HepG2 (cell line): Measurements from ENCODE around the gene ZSCAN21. TPM values are rescaled to one million over a fixed set of nuclear protein-coding genes. Genes with fewer than 3 reads are reported as not detected.

Source experiments
- GFI1 ChIP-seq: sonication (generic); formaldehyde crosslinking; IDR thresholded peaks from 2 replicates; pipeline ENCODE4 v1.5.0; 2020; ENCODE audit warnings: missing genetic modification reagents, mild to moderate bottlenecking, borderline replicate concordance
- HIC2 ChIP-seq: sonication (generic); formaldehyde crosslinking; IDR thresholded peaks from 2 replicates; pipeline ENCODE4 v1.9.0; 2022; ENCODE audit warnings: low read depth, missing genetic modification reagents
- MLLT10 ChIP-seq: sonication (generic); formaldehyde crosslinking; IDR thresholded peaks from 2 replicates; pipeline ENCODE4 v1.4.0; 2020; ENCODE audit warnings: missing genetic modification reagents
- PRDM15 ChIP-seq: sonication (generic); formaldehyde crosslinking; IDR thresholded peaks from 2 replicates; pipeline ENCODE4 v1.4.0; 2020; ENCODE audit warnings: missing genetic modification reagents
- RARA ChIP-seq: IDR thresholded peaks from 2 replicates; pipeline ENCODE4 v1.6.1; 2016; ENCODE audit warnings: missing genetic modification reagents, missing compliant biosample characterization
- RBFOX2 ChIP-seq: fragments of 200-400 bp; formaldehyde crosslinking; IDR thresholded peaks from 2 replicates; pipeline ENCODE4 v1.6.1; 2017; ENCODE audit warnings: low read depth, mild to moderate bottlenecking, low read length
- REL ChIP-seq: sonication (generic); formaldehyde crosslinking; conservative IDR thresholded peaks from 2 replicates; pipeline ENCODE4 v1.8.0; 2022; ENCODE audit warnings: mild to moderate bottlenecking, missing genetic modification reagents, moderate library complexity
- REPIN1 ChIP-seq: sonication (generic); formaldehyde crosslinking; IDR thresholded peaks from 2 replicates; pipeline ENCODE4 v1.8.0; 2022; ENCODE audit warnings: missing genetic modification reagents, low read depth, mild to moderate bottlenecking, borderline replicate concordance
- TBL1XR1 ChIP-seq: fragments of 150-350 bp; IDR thresholded peaks from 2 replicates; pipeline ENCODE4 v1.6.1; 2014; ENCODE audit warnings: borderline replicate concordance, low read length; ENCODE audit not compliant: partially characterized antibody
- TEAD3 ChIP-seq: optimal IDR thresholded peaks from 2 replicates; pipeline ENCODE3; 2016; ENCODE audit warnings: borderline replicate concordance
- TSC22D2 ChIP-seq: sonication (generic); formaldehyde crosslinking; IDR thresholded peaks from 2 replicates; pipeline ENCODE4 v1.5.1; 2020; ENCODE audit warnings: missing genetic modification reagents, mild to moderate bottlenecking, borderline replicate concordance
- ZBTB2 ChIP-seq: sonication (generic); formaldehyde crosslinking; IDR thresholded peaks from 2 replicates; pipeline ENCODE4 v1.8.0; 2022; ENCODE audit warnings: low read depth, missing genetic modification reagents
- ZNF280B ChIP-seq: sonication (generic); formaldehyde crosslinking; IDR thresholded peaks from 2 replicates; pipeline ENCODE4 v1.5.0; 2020; ENCODE audit warnings: missing genetic modification reagents, mild to moderate bottlenecking, borderline replicate concordance
- ZNF329 ChIP-seq: sonication (generic); formaldehyde crosslinking; IDR thresholded peaks from 2 replicates; pipeline ENCODE4 v1.9.0; 2021; ENCODE audit warnings: low read depth, mild to moderate bottlenecking, missing genetic modification reagents
- ZNF496 ChIP-seq: sonication (generic); formaldehyde crosslinking; IDR thresholded peaks from 2 replicates; pipeline ENCODE4 v1.8.1; 2023; ENCODE audit warnings: mild to moderate bottlenecking, moderate library complexity, missing genetic modification reagents; ENCODE audit not compliant: insufficient replicate concordance
- ZNF558 ChIP-seq: sonication (generic); formaldehyde crosslinking; IDR thresholded peaks from 2 replicates; pipeline ENCODE4 v1.9.0; 2022; ENCODE audit warnings: mild to moderate bottlenecking, missing genetic modification reagents, borderline replicate concordance
- ZNF790 ChIP-seq: sonication (generic); formaldehyde crosslinking; IDR thresholded peaks from 2 replicates; pipeline ENCODE4 v1.8.0; 2022; ENCODE audit warnings: missing genetic modification reagents, mild to moderate bottlenecking, borderline replicate concordance
- ZNF800 ChIP-seq: sonication (generic); formaldehyde crosslinking; IDR thresholded peaks from 2 replicates; pipeline ENCODE4 v1.4.0; 2020; ENCODE audit warnings: missing genetic modification reagents
- ZSCAN25 ChIP-seq: sonication (generic); formaldehyde crosslinking; IDR thresholded peaks from 2 replicates; pipeline ENCODE4 v1.8.0; 2022; ENCODE audit warnings: mild to moderate bottlenecking, missing genetic modification reagents
- ZZZ3 ChIP-seq: sonication (generic); formaldehyde crosslinking; IDR thresholded peaks from 2 replicates; pipeline ENCODE4 v1.4.0; 2020; ENCODE audit warnings: missing genetic modification reagents, mild to moderate bottlenecking, borderline replicate concordance
- polyA plus RNA-seq, 8 experiments: library from polyadenylated mRNA; depleted of rRNA in 3 of 8; stranded (reverse) in 7 of 8; unstranded in 1 of 8; fragments of >200 nt; fragmentation: Illumina TruSeq in 4 of 8; extraction: Trizol in 4 of 8; gene quantifications; 2 replicates each; pipeline versions ENCODE4 v1.2.1 to v1.2.3, GENCODE V29; 2011 to 2016; ENCODE audit warnings: low read depth in 4 of 8, missing spikeins in 1 of 8, mixed read lengths in 1 of 8; ENCODE audit not compliant: insufficient read depth in 1 of 8
- total RNA-seq, 5 experiments: library from RNA; depleted of rRNA; stranded (reverse); fragments of >200 nt; fragmentation: Illumina TruSeq; extraction: Trizol; gene quantifications; 2 replicates each; pipeline ENCODE4 v1.2.3, GENCODE V29; 2016; ENCODE audit warnings: low read depth in 1 of 5

ZSCAN21 gene
- total and polyA plus RNA-seq, 2 of the 13 experiments (the other 11 are each of a cell fraction or from before 2014, with no cell fraction given) = 7.0 to 10.0 TPM

- no peak for TF ChIP-seq GFI1 (CRISPR knock-in tag)
- no peak for TF ChIP-seq REL (CRISPR knock-in tag)
- no peak for TF ChIP-seq ZNF800 (CRISPR knock-in tag)
- no peak for TF ChIP-seq ZNF496
- TF ChIP-seq ZNF790 (CRISPR knock-in tag) = no peak
- TF ChIP-seq TBL1XR1 = no peak
- TF ChIP-seq MLLT10 (CRISPR knock-in tag) = no peak
- no peak for TF ChIP-seq TSC22D2
- TF ChIP-seq ZNF280B (CRISPR knock-in tag) = no peak
- 0 out of 2 replicates have a peak, but pooled peaks have one; percentile 49 for TF ChIP-seq HIC2 (CRISPR knock-in tag)
- no peak for TF ChIP-seq PRDM15 (CRISPR knock-in tag)
- TF ChIP-seq RARA (CRISPR knock-in tag) = no peak
- TF ChIP-seq ZNF329 (CRISPR knock-in tag) = no peak
- TF ChIP-seq TEAD3 (CRISPR knock-in tag) = peak; percentile 22
- no peak for TF ChIP-seq ZBTB2 (CRISPR knock-in tag)
- TF ChIP-seq RBFOX2 = 0 out of 2 replicates have a peak, but pooled peaks have one; percentile 25
- no peak for TF ChIP-seq ZNF558 (CRISPR knock-in tag)
- TF ChIP-seq ZZZ3 (CRISPR knock-in tag) = no peak
- no peak for TF ChIP-seq REPIN1 (CRISPR knock-in tag)
- TF ChIP-seq ZSCAN25 (CRISPR knock-in tag) = no peak
Observed at GRCh38 chr7:100022621-100023020, 27.0 kb upstream of the ZSCAN21 start (continued).
